ENCODE results near the gene FAM174B. TPM values are rescaled to one million over a fixed set of nuclear protein-coding genes. Genes with fewer than 3 reads are reported as not detected.

Gene FAM174B
- 0.90 and 2.8 TPM in 2 replicates for total RNA-seq

DNA sequence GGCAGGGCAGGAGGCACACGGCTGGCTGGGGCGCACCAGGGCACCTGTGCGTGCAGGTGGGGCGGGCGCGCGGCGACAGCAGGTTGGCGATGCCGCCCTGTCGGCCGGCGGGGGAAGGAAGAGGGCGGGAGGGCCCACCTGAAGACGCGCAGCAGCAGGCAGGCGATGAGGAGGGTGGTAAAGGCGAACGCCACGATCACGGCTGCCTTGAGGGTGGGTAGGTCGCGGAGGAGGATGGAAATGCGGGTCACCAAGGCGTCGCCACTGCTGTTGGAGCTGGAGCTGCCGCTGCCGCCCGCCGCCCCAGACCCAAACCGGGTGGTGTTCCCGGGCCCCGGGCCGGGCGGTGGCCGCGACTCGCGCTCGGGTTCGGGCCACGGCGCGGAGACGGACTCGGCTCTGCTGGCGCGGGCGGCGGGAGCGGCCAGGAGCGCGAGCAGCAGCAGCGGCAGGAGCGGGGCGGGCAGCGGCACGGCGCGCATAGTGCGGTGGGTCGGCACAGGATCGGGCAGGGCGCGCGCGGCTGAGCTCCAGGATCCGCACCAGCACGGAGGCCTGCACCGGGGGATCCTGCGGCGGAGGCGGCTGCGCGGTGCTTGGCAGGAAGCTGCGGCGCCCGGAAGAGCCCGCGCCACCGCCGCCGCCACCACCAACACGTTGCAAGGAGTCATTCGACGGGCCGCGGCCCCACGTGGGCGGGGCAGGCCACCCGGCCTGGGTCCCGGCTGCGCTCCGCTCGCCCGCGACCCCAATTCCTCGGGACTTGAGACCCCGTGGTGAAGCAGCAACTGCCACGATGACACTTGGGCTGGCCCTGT is at the start of gene FAM174B:
TSS of gene FAM174B (minus strand) at position 598 of the 818 bp plus-strand sequence.

Other genes starting within 250 kb of the FAM174B start
- gene CHD2, start 244.5 kb upstream of the FAM174B start, total RNA-seq: 54.0 and 73.3 TPM in 2 replicates